ENCODE data around the gene ACADS.
A peak's percentile ranks its signal among the peaks of the same experiment; 100 is the strongest.

ACADS gene

GRCh38 chr12:120702637-120703036 lies 23.0 kb upstream of the ACADS start:
- no peak for FAIRE-seq

- no peak for FAIRE-seq
These were observed 22.2 kb upstream of the ACADS start for GRCh38 chr12:120703311-120703942.

- FAIRE-seq = no peak
These were observed 20.0 kb upstream of the ACADS start for GRCh38 chr12:120705618-120706017.

GRCh38 chr12:120706029-120706428 lies 19.6 kb upstream of the ACADS start:
- no peak for FAIRE-seq

- no peak for FAIRE-seq
These were observed 17.0 kb upstream of the ACADS start for GRCh38 chr12:120708651-120709050.

- FAIRE-seq = no peak
These were observed 15.4 kb upstream of the ACADS start, which contains the start of gene UNC119B for GRCh38 chr12:120710031-120710804. TSS of gene UNC119B (plus strand) at chr12:120710458. CDS start at chr12:120710475, 17 bp downstream.

GRCh38 chr12:120710805-120711296 lies 14.8 kb upstream of the ACADS start:
- no peak for FAIRE-seq

- FAIRE-seq = no peak
These were observed 14.2 kb upstream of the ACADS start for GRCh38 chr12:120711411-120711810.

GRCh38 chr12:120712610-120713009 lies 13.0 kb upstream of the ACADS start:
- FAIRE-seq = no peak

GRCh38 chr12:120713861-120714482 lies 11.7 kb upstream of the ACADS start:
- peak; percentile 78 for FAIRE-seq

GRCh38 chr12:120718055-120718454 lies 7.6 kb upstream of the ACADS start:
- FAIRE-seq = no peak

- no peak for FAIRE-seq
These were observed 6.6 kb upstream of the ACADS start for GRCh38 chr12:120719072-120719471.

- no peak for FAIRE-seq
These were observed 6.0 kb upstream of the ACADS start for GRCh38 chr12:120719496-120720233.

- FAIRE-seq = no peak
These were observed 5.2 kb upstream of the ACADS start for GRCh38 chr12:120720234-120720986.

- no peak for FAIRE-seq
These were observed 4.4 kb upstream of the ACADS start for GRCh38 chr12:120720987-120721801.

GRCh38 chr12:120721866-120722265 lies 3.8 kb upstream of the ACADS start:
- FAIRE-seq = no peak

- no peak for FAIRE-seq
These were observed 2.8 kb upstream of the ACADS start for GRCh38 chr12:120722784-120723183.

- no peak for FAIRE-seq
These were observed 906 bp upstream of the ACADS start for GRCh38 chr12:120724720-120725119.

GRCh38 chr12:120725151-120725658 lies 421 bp upstream of the ACADS start:
- FAIRE-seq = no peak

- no peak for FAIRE-seq
These were observed 826 bp downstream of the ACADS start for GRCh38 chr12:120726510-120726793.

GRCh38 chr12:120726961-120727360 lies 1.3 kb downstream of the ACADS start:
- no peak for FAIRE-seq
